Measurements from ENCODE around the gene HS3ST5. TPM values are rescaled to one million over a fixed set of nuclear protein-coding genes. Genes with fewer than 3 reads are reported as not detected.

HS3ST5 gene
- total and polyA plus RNA-seq, 10 donors: not detected

DNA sequence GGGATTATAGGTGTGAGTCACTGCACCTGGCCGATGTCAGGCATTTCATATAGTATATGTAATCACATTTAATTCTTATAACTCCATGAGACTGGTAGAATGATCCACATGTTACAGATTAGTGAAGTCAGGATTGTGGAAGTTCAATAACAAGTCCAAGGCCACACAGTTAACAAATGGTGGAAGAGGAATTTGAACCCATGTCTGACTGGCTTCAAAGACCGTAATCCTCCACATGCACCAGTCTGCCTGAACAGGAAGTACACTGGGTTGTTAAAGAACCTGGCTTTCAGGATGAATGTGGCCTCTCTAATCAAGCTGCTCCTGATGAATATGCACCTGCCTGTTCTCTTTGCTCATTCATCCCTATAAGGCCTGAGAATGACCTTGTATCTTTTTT, 249.9 kb downstream of the HS3ST5 start:
- Histone ChIP-seq H3K4me1 (no peaks in the 10 kb centered on the region), H3K9me3 (no peaks in the 10 kb centered on the region), H3K27ac (no peak overlapping the region), H3K27me3 (replicated peaks in 1 of 7) (peaks cover 0 to 11% (median 0%) of the 10 kb centered on the region in 7 donors), H3K4me3 (no peak overlapping the region), H3K36me3 (no peaks in the 10 kb centered on the region)
- WGBS, 5 donors: 80 to 87% (median 83%) methylated on average over 2 of the region's 2 CpGs
- DNase-seq: no peak
- no peak for TF ChIP-seq POLR2AphosphoS5 (IDR thresholded peaks at IDR 0.05)
- TF ChIP-seq POLR2A (IDR thresholded peaks at IDR 0.05): no peak
- TF ChIP-seq, protein P1, sequence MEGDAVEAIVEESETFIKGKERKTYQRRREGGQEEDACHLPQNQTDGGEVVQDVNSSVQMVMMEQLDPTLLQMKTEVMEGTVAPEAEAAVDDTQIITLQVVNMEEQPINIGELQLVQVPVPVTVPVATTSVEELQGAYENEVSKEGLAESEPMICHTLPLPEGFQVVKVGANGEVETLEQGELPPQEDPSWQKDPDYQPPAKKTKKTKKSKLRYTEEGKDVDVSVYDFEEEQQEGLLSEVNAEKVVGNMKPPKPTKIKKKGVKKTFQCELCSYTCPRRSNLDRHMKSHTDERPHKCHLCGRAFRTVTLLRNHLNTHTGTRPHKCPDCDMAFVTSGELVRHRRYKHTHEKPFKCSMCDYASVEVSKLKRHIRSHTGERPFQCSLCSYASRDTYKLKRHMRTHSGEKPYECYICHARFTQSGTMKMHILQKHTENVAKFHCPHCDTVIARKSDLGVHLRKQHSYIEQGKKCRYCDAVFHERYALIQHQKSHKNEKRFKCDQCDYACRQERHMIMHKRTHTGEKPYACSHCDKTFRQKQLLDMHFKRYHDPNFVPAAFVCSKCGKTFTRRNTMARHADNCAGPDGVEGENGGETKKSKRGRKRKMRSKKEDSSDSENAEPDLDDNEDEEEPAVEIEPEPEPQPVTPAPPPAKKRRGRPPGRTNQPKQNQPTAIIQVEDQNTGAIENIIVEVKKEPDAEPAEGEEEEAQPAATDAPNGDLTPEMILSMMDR (IDR thresholded peaks at IDR 0.05 in 8 of 11, conservative IDR thresholded peaks at IDR 0.05 in 3 of 11): no peak
- intact Hi-C loops (cut with DNase I; ENCODE audit: low total_unique reads): no loop called here

DNA sequence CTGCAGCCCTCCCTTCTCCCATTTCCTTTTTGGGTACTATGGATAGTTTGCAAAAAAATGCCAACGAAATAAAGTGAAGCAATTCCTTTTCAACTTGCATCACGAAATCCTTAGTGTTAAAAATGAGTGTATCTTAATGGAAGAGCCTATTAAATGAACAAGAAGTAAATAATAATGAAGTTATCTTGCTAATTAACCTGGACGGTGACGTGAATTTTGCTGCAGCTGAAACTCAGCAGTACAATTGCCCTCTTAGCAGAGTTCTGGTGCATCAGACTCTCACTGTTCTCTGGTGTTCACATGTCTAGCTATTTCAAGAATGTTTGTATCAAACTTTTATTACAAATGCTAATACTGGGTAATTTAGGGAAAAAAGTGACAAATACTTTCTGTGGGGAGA, 252.2 kb downstream of the HS3ST5 start:
- H3K4me1 ChIP-seq: no peaks in the 10 kb centered on the region
- TF ChIP-seq POLR2AphosphoS5 (IDR thresholded peaks at IDR 0.05) (no peak), POLR2A (IDR thresholded peaks at IDR 0.05) (no peak)
- TF ChIP-seq, protein P1 (IDR thresholded peaks at IDR 0.05 in 8 of 11, conservative IDR thresholded peaks at IDR 0.05 in 3 of 11): no peak
- DNase-seq: no peak
- H3K36me3 ChIP-seq: no peaks in the 10 kb centered on the region
- intact Hi-C loops (cut with DNase I; ENCODE audit: low total_unique reads): no loop called here
- WGBS, 5 donors: 47 to 60% (median 56%) methylated on average over 4 of the region's 4 CpGs
- H3K27me3 ChIP-seq (replicated peaks in 1 of 7): peaks cover 0 to 3% (median 0%) of the 10 kb centered on the region in 7 donors
- H3K4me3 ChIP-seq: no peak overlapping the region
- no peaks in the 10 kb centered on the region for H3K9me3 ChIP-seq
- no peak overlapping the region for H3K27ac ChIP-seq

DNA sequence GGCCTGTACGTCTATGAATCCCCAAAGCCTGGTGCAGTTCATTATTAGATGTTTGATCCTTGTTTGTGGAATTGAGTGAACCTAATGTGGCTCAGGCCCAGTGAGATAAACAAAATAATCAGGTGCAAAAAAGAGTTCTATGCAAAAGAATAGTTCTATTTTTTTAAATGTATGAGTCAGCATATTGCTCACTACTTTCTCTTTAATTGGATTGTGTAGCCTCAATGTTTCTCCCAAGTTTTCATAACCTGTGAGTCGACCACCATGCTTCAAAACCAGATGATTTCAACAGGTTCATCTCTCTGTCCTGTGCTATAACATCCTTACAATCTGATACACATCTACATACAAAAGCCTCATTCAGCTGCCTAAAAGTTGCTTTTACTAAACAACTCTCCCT, 255.3 kb downstream of the HS3ST5 start:
- H3K4me1 ChIP-seq: no peaks in the 10 kb centered on the region
- no peak for DNase-seq
- H3K27ac ChIP-seq: no peak overlapping the region
- H3K4me3 ChIP-seq: no peak overlapping the region
- WGBS, 5 donors: 71 to 83% (median 80%) methylated on average over 2 of the region's 2 CpGs
- H3K27me3 ChIP-seq (replicated peaks in 1 of 7): no peaks in the 10 kb centered on the region
- H3K9me3 ChIP-seq: no peaks in the 10 kb centered on the region
- TF ChIP-seq, protein P1 (IDR thresholded peaks at IDR 0.05 in 8 of 11, conservative IDR thresholded peaks at IDR 0.05 in 3 of 11): no peak
- TF ChIP-seq POLR2AphosphoS5 (IDR thresholded peaks at IDR 0.05): no peak
- no peak for TF ChIP-seq POLR2A (IDR thresholded peaks at IDR 0.05)
- intact Hi-C loops (cut with DNase I; ENCODE audit: low total_unique reads): no loop called here
- no peaks in the 10 kb centered on the region for H3K36me3 ChIP-seq

DNA sequence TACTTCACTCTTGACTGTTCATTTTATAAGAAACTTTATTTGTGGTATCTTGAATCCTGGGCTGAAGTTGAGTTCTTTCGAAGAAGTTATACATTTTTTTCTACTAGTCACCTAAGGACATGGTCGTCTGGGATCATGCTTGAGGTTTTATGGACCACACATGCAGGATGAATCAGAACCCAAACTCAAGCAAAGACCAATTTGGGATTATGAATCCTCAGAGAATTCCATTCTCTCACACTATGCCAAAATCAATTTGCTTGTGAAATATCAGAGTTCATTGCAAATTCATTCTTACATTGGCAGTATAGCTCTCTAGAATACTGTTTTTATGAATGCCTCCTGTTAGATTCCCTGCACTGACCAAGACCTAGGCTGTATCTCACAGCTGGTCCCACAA, 257.6 kb downstream of the HS3ST5 start:
- TF ChIP-seq, protein P1 (IDR thresholded peaks at IDR 0.05 in 8 of 11, conservative IDR thresholded peaks at IDR 0.05 in 3 of 11): no peak
- no peak for TF ChIP-seq POLR2AphosphoS5 (IDR thresholded peaks at IDR 0.05)
- TF ChIP-seq POLR2A (IDR thresholded peaks at IDR 0.05): no peak
- WGBS, 5 donors: 76 to 89% (median 84%) methylated on average over 2 of the region's 2 CpGs
- Histone ChIP-seq H3K4me1 (no peaks in the 10 kb centered on the region), H3K4me3 (no peak overlapping the region), H3K27ac (no peak overlapping the region), H3K36me3 (no peaks in the 10 kb centered on the region), H3K9me3 (peaks cover 0 to 3% (median 0%) of the 10 kb centered on the region in 8 donors), H3K27me3 (replicated peaks in 1 of 7) (no peaks in the 10 kb centered on the region)
- intact Hi-C loops (cut with DNase I; ENCODE audit: low total_unique reads): no loop called here
- DNase-seq: no peak
